ENCODE measurements around the gene HIPK4. TPM values are rescaled to one million over a fixed set of nuclear protein-coding genes. Genes with fewer than 3 reads are reported as not detected.

HIPK4 gene
- total RNA-seq, 1 donor from 2014 or later, result 0.21 TPM

- peaks cover 40% of the 10 kb centered on the region for H3K36me3 ChIP-seq
- ATAC-seq (no peak), DNase-seq (no peak)
- H3K27me3 ChIP-seq (ENCODE audit: low read depth), result no peaks in the 10 kb centered on the region
- no peaks in the 10 kb centered on the region for H3K4me1 ChIP-seq
- H3K4me3 ChIP-seq, result no peak overlapping the region
- H3K9me3 ChIP-seq, result no peaks in the 10 kb centered on the region
- TF ChIP-seq, protein P1, sequence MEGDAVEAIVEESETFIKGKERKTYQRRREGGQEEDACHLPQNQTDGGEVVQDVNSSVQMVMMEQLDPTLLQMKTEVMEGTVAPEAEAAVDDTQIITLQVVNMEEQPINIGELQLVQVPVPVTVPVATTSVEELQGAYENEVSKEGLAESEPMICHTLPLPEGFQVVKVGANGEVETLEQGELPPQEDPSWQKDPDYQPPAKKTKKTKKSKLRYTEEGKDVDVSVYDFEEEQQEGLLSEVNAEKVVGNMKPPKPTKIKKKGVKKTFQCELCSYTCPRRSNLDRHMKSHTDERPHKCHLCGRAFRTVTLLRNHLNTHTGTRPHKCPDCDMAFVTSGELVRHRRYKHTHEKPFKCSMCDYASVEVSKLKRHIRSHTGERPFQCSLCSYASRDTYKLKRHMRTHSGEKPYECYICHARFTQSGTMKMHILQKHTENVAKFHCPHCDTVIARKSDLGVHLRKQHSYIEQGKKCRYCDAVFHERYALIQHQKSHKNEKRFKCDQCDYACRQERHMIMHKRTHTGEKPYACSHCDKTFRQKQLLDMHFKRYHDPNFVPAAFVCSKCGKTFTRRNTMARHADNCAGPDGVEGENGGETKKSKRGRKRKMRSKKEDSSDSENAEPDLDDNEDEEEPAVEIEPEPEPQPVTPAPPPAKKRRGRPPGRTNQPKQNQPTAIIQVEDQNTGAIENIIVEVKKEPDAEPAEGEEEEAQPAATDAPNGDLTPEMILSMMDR (IDR thresholded peaks at IDR 0.05), result no peak
- intact Hi-C loops (cut with DNase I), result no loop called here
- no peak overlapping the region for H3K27ac ChIP-seq
Measured at GRCh38 chr19:40381321-40381720, 8.7 kb downstream of the HIPK4 start.

GRCh38 chr19:40380199-40381037, 9.6 kb downstream of the HIPK4 start:
- ATAC-seq (no peak), DNase-seq (peak; percentile 44)
- H3K9me3 ChIP-seq, result no peaks in the 10 kb centered on the region
- H3K4me1 ChIP-seq, result no peaks in the 10 kb centered on the region
- no peaks in the 10 kb centered on the region for H3K27me3 ChIP-seq (ENCODE audit: low read depth)
- H3K27ac ChIP-seq, result no peak overlapping the region
- TF ChIP-seq, protein P1 (IDR thresholded peaks at IDR 0.05), result no peak
- no peak overlapping the region for H3K4me3 ChIP-seq
- H3K36me3 ChIP-seq, result peaks cover 47% of the 10 kb centered on the region
- intact Hi-C loops (cut with DNase I), result no loop called here

DNA sequence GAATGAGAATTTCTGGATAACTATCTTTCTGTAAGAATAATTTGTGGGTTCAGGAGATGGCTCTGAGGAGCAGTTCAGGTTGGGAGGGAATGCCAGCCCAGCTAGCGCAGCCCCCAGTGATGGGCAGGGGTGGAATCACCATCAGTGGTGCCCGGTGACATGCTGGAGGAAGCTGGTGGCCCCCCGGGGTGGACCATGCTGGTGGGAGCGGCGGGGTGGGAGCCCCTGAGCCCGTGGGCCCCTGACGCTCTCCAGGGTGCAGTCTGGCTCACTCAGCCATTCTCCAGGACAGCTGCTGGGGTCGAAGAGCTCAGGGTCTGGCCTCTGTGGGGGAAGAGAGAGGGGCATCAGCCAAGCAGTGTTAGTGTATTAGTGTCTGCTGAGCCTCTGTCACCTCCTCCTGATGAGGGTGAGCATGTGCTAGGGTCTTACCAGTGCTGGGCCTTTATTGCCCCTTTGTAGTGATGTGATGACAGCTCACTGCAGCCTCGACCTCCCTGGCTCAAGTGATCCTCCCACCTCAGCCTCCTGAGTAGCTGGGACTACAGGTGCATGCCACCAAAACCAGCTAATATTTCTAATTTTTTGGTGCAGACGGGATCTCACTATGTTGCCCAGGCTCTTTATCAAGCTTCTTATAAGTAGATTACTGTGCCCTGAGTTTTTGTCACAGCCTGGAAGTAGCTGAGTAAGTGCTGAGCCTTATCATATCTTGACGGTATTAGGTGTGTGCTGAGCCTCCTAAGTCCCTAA, 10.4 kb downstream of the HIPK4 start:
- Histone ChIP-seq H3K9me3 (no peaks in the 10 kb centered on the region), H3K36me3 (peaks cover 53% of the 10 kb centered on the region), H3K27me3 (ENCODE audit: low read depth) (no peaks in the 10 kb centered on the region), H3K4me3 (no peak overlapping the region), H3K27ac (no peak overlapping the region), H3K4me1 (no peaks in the 10 kb centered on the region)
- DNase-seq (no peak), ATAC-seq (no peak)
- intact Hi-C loops (cut with DNase I), result no loop called here
- TF ChIP-seq, protein P1 (IDR thresholded peaks at IDR 0.05), result no peak

DNA sequence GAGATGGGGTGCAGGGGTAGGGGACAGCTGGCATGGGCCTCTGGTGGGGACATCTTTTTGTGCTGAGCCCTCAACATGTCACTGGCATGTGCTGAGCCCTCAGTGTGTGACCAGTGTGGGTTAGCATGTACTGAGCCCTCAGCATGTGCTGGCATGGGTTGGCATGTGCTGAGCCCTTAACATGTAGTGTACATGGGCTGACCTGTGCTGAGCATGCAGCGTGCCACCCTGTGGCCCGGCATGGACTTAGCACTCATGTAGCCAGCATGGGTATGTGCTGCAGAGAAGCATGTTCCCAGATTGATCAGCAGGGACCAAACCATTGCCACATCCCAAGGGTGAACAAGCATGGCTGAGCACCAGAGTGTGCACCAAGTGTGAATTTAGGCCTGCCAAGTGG, 11.5 kb downstream of the HIPK4 start:
- Histone ChIP-seq H3K27ac (no peak overlapping the region), H3K27me3 (ENCODE audit: low read depth) (no peaks in the 10 kb centered on the region), H3K9me3 (no peaks in the 10 kb centered on the region), H3K36me3 (peaks cover 64% of the 10 kb centered on the region), H3K4me3 (no peak overlapping the region), H3K4me1 (no peaks in the 10 kb centered on the region)
- DNase-seq (no peak), ATAC-seq (no peak)
- intact Hi-C loops (cut with DNase I), result no loop called here
- TF ChIP-seq, protein P1 (IDR thresholded peaks at IDR 0.05), result no peak

DNA sequence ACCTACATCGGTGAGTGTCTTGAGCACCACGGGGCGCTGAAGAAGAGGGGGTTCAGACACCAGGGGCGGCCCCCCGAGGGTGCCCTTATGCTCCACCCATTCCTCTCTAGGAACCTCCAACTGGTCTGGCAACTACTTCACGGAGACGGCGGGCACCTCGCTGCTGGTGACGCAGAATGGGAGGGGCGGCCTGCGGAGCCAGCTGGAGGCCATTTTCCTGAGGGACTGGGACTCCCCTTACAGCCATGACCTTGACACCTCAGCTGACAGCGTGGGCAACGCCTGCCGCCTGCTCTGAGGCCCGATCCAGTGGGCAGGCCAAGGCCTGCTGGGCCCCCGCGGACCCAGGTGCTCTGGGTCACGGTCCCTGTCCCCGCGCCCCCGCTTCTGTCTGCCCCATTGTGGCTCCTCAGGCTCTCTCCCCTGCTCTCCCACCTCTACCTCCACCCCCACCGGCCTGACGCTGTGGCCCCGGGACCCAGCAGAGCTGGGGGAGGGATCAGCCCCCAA, 12.1 kb downstream of the HIPK4 start:
- DNase-seq (no peak), ATAC-seq (no peak)
- TF ChIP-seq, protein P1 (IDR thresholded peaks at IDR 0.05), result no peak
- no peaks in the 10 kb centered on the region for H3K9me3 ChIP-seq
- peaks cover 68% of the 10 kb centered on the region for H3K36me3 ChIP-seq
- H3K4me3 ChIP-seq, result no peak overlapping the region
- no peak overlapping the region for H3K27ac ChIP-seq
- H3K27me3 ChIP-seq (ENCODE audit: low read depth), result no peaks in the 10 kb centered on the region
- no peaks in the 10 kb centered on the region for H3K4me1 ChIP-seq
- intact Hi-C loops (cut with DNase I), result no loop called here
